HS-5 (cell line): ENCODE results near the gene TOM1L2.
"Not testable (repeated sequence)": the region's sequence is repeated elsewhere in the genome, so short reads cannot be mapped to it uniquely, and the experiment has no call there.

Experiments used
- DNase-seq: peaks from one replicate; pipeline ENCODE4 v3.0.0-alpha.2; 2012; ENCODE audit warnings: low read depth

The TOM1L2 gene

DNA sequence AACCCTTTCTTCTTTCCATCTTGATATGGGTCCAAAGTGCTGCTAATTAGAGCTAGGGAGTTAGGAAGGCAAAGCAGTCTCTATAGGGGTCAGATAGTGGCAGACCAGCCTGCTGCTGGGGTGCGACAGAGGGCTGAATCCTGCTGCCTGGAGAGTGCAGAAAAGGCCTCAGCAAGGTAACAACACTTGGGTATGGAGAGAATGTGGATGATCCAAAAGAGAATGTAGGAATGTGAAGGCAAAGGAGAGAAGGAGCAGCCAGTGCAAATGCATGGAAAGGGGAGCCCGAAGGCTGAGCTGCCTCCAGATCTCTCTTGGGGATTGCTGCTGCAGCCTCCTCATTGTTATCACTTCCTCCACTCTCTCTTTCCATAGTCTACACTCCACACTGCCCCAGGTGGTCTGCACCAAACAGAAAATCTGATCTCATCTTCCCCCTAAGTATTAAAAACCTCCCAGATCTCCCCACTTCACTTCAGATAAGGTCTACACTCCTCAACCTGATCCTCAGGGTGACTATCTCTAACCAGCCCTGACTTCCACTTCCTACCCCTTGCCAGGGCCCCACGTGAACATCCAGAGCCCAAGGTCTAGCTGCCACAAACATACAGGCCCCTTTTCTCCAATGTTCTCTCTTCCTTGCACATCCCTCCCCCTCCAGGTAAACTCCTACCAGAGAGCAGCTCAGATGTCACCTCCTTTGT is 28.8 kb downstream of the TOM1L2 start:
- DNase-seq: no peak

DNA sequence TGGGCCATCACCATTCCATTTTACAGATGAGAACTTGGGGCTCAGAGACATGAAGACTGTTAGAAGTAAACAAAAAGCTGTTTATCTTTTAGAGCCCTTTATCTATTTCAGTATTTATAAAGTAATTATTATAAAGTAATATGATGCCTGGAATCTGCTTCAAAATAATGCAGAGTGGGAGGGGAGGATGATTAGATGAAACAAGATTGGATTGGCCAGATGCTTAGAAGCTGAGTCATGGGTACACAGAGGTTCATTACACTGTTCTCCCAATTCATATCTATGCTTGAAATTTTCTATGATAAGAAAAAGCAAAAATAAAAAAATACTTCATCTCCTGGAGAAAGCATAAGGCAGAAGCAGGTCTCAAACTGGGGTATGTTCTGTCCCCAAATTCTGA is 29.4 kb downstream of the TOM1L2 start:
- DNase-seq: no peak

DNA sequence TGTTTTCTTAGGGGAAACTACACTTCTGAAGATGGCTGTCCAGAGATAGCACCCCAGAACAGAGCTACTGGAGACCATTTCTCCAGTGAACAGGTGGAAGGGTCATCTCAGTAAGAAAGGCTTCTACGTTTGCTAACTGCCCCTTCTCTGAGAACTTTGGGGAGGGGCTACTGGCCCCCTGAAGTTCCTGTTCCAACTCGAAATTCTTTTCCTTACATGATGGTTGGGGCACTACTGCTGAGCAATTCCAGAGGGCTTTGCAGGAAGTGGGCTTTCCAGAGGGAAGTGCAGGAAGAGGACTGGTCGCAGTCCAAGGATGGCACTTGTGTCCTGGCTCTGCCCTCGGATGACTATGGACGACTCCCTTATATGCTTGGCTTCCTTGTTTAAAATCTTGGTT is 31.2 kb downstream of the TOM1L2 start:
- DNase-seq: no peak

- no peak for DNase-seq
Observed at GRCh38 chr17:17940441-17940911, 31.7 kb downstream of the TOM1L2 start.

DNA sequence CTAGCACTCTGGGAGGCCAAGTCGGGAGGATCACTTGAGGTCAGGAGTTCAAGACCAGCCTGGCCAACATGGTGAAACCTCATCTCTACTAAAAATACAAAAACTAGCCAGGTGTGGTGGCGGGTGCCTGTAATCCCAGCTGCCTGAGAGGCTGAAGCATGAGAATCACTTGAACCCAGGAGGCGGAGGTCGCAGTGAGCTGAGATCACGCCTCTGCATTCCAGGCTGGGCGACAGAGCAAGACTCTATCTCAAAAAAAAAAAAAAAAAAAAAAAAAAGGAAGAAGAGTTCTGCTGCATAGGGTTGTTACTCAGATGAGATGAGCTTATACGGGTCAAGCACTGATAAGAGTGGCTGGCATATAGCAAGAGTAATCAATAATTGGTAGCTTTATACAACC is 32.3 kb downstream of the TOM1L2 start:
- not testable (repeated sequence) for DNase-seq

DNA sequence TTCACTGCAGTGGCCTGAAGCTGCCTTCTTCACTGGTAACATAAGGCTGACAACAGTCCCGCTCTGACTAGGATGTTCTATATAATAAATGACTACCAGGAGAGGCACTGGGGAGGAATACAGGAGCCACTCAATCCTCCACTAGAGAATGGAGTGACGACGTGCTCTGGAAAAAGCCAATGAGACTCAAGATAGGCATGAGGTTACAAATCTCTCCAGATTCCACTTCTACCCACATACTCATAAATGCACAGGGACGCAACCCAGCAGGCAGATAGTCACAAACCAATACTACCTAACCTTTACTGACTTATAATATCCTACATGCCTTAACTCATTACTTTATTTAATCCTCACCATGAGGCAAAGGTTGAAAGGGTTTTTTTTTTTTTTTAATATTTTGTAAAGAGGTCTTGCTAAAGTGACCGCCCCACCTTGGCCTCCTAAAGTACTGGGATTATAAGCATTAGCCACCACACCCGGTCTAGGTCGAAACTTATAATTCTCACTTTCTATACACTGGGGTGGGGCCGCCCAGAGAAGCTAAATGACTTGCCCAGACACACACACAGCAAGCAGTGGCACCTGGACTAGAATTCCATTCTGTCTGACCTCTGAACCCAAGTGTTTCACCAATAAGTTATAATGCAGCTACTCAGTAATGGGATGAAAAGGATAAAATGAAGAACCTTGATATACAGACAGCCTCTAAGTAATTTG is 33.7 kb downstream of the TOM1L2 start:
- no peak for DNase-seq

- DNase-seq: no peak
Observed at GRCh38 chr17:17937958-17938357, 34.2 kb downstream of the TOM1L2 start.

DNA sequence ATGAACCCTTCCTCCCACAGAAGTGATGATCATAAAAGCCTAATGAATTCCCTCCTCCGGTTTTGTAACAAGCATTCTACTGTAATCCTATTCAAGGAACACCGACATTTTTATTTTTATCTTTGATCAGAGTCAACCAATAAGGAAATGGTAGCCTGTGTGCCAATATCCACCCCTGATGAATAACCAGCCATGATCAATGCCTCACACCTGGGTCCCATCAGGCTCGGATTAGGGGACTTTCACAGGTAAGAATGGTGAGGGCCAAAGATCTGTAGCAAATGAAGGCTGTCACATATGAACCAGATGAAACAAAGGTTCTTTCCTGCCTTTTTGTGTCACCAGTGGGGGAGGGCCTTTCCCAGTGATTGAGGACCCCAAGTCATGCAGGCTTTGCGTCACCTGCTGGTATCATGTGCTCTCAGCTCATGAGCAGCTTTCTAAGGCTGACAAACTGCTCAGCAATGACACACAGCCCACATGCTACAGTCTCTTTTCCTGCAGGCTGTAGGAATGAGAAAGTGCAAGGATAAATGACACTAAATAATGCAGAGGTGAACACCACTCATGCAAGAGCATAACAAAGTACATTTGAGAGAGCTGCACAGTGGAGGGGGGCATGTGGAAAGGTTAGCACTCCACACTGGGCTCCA is 34.9 kb downstream of the TOM1L2 start:
- no peak for DNase-seq

DNA sequence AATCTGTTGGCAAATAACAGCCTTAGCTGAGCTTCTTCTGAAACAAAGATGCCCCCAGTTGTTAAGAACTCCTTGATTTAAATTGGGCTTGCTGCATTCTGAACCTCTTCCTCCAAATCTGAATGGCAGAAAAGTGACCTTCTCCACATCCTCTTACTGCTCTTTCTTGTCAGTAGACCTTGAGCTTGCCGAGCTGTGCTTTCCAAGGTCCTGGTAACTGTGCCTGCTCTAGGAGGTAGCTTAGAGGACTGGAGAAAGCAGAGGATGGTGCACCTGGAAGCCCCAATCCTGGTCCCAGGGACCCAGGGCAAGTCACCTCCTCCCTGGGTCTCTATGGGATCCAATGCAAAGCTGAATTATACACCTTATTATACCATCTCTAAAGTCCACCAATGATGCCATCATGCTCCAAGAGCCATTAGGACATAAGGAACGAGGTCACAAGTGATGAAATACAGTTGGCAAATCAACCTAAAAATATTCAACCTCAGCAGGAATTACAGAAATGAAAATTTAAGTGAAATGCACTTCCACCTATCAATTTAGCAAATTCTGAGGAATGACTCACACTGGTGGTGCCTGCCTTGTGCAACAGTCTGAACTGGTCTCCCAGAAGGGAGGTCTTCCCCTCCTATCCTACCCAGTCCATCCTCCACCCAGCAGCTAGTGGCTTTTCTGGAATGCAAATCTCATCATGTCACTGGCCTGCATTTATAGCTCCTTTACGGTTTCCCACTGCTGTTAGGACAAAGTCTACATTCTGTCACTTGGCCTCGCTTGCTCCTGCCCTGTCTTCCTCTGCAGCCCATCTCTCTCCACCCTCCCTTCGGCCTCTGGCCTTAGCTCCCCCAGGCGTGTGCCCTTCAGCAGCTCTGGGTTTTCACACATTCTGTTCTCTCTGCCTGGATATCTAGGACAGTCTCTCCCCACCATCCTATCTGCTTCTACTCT is 36.6 kb downstream of the TOM1L2 start:
- peak; percentile 92 for DNase-seq

GRCh38 chr17:17934806-17935205 is 37.4 kb downstream of the TOM1L2 start:
- DNase-seq: no peak

DNA sequence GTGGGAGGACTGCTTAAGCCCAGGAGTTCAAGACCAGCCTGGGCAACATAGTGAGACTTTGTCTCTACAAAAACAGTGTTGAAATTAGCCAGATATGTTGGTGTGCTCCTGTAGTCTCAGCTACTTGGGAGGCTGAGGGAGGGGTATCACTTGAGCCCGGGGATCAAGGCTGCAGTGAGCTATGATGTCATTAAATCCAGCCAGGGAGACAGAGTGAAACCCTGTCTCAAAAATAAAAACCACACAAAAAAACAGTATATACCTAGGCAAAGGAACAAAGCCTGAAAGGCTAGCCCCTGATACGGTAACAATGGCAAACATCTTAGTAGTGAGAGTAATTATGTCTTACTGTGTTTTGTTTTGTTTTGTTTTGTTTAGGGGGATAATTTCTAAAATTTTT is 38.0 kb downstream of the TOM1L2 start:
- no peak for DNase-seq

DNA sequence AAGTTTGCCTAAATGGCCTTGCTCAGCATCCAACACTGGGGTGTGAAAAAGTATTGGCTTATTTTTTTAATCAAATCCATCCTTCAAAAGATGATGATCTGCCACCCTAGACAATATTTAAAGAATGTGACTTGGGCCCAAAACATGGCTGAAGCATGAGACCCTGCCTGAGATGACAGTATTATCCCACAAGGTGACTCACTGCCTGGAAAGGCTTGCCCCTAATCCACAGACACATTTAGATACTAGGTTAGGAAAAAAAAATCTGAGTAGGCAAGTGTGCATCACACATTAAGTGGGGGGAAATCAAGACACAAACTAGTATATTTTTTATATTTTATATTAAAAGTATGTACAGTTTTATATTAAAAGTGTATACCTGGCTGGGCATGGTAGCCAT is 38.4 kb downstream of the TOM1L2 start:
- DNase-seq: no peak

- DNase-seq: no peak
Observed at GRCh38 chr17:17931159-17931558, 41.0 kb downstream of the TOM1L2 start.

GRCh38 chr17:17930674-17931073 is 41.5 kb downstream of the TOM1L2 start:
- DNase-seq: no peak

DNA sequence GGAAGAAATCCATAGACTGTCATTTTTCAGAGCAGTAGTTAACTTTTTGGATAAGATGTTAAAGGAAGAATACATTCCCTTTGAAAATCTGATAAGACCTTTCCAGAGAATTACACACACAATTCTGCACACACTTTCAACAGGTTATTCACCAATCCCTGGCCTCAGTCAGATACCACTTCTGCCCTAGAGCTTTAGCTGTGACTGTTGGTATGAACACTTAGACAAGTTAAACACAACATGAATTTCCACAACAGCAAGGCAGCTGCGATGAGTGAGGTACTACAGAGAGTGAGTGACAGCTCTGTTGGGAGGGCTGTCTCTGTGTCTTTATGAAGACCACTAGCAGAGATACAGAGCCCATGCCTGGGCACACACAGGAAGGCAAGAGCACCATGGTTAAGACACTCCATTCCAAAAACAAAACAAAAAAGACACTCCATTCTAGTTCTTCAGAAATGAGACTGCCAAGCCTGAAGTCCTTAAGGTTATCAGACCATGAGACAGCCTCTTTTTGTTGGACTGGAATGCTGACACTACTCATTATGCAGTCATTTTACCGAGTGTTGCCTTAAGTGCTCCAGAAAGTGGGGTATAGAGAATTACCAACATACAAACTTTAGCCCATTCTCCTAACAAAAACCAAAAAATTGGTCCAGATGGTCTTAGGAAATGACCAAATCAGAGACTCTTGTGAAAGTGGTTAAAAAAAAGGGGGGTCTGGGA is 42.4 kb downstream of the TOM1L2 start:
- no peak for DNase-seq

- DNase-seq: no peak
Observed at GRCh38 chr17:17928398-17929287, 43.6 kb downstream of the TOM1L2 start.

- DNase-seq: no peak
Observed at GRCh38 chr17:17926840-17927449, 45.3 kb downstream of the TOM1L2 start.

DNA sequence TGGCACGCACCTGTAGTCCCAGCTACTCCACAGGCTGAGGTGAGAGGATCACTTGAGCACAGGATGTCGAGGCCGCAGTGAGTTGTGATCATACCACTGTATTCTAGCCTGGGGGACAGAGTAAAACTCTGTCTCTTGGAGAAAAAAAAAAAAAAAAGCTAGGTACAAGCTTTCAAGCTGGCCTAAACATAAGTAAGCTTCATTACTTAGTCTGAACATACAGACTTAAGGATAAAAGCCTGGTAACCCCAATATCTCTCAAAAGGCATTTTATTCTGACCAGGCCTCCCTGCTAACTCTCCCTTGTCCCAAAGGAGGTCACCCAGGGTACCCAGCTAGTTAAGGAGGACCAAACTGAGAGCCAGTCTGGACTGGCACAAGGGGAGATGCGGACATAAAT is 46.2 kb downstream of the TOM1L2 start:
- DNase-seq: no peak

DNA sequence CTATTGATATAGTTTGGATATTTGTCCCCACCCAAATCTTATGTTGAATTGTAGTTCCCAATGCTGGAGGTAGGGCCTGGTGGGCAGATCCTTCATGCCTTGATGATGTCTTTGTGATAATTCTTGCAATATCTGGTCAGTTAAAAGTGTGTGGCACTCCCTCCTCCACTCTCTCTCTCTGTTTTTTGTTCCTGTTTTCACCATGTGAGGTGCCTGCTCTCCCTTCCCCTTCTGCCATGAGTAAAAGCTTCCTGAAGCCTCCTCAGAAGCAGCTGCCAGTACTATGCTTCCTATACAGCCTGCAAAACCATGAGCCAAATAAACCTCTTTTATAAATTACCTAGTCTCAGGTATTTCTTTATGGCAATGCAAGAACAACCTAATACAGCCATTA is 47.3 kb downstream of the TOM1L2 start:
- DNase-seq: no peak
